ENCODE results near the gene SNTG2.
A peak's percentile ranks its signal among the peaks of the same experiment; 100 is the strongest.
"Not testable (repeated sequence)": the region's sequence is repeated elsewhere in the genome, so short reads cannot be mapped to it uniquely, and the experiment has no call there.

SNTG2 gene

DNA sequence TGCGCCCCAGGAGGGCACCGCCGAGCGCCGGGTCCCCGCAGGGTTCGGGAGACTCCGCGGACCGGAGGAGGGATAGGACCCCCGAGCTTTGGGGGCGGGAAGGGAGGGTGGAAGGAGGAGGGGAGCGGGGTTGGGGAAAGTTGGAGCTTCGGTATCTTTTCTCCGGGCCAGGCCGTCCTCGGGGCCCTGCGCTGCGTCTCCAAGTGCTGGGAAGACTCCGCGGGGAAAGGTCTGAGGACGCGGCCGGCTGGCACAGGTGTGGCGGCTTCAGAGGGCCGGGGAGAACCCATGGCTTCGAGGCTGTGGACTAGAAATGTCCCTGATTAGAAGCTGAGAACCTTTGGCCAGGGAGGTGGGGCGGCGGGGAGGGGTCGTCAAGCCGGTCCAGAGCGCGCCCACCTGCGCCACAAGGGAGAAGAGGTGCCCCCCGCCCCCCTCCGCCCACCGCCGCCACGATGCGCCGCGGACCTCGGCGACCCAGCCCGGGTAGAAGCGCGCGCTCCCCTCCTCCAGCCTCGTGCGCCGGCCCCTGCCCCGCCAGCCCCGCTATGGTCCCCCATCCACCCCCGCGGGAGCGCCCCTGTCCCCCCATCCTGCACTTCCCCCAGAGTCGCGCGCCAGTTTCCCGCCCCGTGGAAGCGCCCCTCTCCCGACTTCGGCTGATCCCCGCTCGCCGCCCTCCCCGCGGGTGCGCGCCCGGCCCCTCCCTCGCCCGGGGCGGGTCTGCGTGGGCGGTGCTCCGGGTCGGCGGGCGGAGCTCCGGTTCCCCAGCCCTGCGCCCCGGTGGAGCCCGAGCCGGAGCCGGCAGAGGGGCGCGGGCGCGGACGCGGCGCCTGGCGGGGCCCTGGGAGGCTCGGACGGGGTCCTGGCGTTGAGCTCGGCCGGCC lies at the start of gene SNTG2:
Gene SNTG2 (plus strand): TSS at position 770 of the 887 bp plus-strand sequence. CDS start 148 bp downstream, outside the sequence.
- DNase-seq (ENCODE audit: low read depth in 2 of 3, low spot score in 1 of 3), result peak in 2 of 3 donors; percentile 5 to 49

GRCh38 chr2:902584-902983 lies 48.1 kb upstream of the SNTG2 start:
- no peak for DNase-seq (ENCODE audit: low read depth in 2 of 3, low spot score in 1 of 3)

DNA sequence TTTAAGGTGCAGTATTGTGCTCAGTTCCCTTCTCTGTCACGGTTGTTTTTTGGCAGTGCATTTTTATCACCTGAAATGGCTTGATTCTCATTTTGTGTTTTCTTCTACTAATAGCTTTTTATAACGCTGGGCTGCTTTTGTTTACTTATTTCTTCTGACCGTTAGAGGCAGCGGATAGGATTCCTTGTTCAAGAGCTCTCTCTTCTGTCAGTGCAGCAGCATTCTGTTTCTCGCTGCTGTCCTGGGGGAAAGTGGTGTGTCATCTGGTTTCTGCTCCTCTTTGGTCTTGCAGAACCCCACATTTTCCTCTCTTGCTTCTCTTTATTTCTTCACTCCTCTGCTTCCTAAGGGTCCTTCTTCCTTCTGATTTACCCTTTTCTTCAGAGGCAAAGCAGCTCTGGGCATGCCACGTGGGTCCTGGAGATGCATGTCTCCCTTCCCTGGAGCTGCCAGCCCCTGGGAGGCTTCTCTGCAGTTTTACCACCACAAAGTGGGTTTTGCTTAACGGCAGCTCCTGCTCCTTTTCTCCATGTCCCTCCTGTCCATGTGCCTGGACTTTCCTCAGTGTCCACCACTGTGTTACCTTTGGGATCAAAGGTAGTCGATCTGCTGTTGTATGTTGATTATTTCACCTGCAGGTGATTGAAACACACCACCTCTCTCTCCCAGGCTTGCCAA lies 47.3 kb upstream of the SNTG2 start:
- no peak for DNase-seq (ENCODE audit: low read depth in 2 of 3, low spot score in 1 of 3)

- DNase-seq (ENCODE audit: low read depth in 2 of 3, low spot score in 1 of 3), result no peak
These were observed 46.2 kb upstream of the SNTG2 start for GRCh38 chr2:904246-905024.

GRCh38 chr2:905091-905832 lies 45.4 kb upstream of the SNTG2 start:
- DNase-seq (ENCODE audit: low read depth in 2 of 3, low spot score in 1 of 3), result no peak

DNA sequence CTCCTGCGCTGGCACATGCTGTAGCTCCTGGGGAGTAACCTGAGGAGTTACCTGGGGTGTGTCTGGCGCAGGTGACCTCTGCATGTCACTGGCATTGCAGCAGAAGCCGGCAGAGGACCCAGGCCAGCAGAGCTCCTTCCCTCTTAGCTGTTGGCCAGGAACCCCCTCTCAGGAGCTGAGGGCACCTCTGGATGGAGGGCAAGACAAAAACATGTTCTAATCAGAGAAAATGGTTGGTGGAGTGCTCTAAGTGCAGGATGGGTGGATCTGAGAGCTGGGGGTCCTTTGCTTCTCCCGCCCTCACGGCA lies 44.9 kb upstream of the SNTG2 start:
- no peak for DNase-seq (ENCODE audit: low read depth in 2 of 3, low spot score in 1 of 3)

- no peak for DNase-seq (ENCODE audit: low read depth in 2 of 3, low spot score in 1 of 3)
These were observed 42.9 kb upstream of the SNTG2 start for GRCh38 chr2:907706-908105.

DNA sequence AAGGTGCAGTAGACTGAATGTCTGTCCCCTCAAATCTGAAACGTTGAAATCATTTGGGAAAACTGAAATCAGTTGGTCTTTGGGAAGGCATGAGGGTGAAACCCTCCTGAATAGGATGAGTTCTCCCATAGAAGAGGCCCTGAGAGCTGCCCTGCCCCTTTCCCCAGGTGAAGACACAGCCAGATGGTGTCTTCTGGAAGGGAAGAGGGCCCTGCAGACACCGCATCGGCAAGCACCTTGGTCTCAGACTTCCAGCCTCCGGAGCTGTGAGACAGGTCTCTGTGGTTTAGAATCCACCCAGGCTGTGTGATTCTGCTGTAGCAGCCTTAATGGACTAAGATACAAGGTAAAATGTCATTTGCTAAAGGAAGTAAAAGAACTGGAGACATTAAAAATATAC lies 42.1 kb upstream of the SNTG2 start:
- DNase-seq (ENCODE audit: low read depth in 2 of 3, low spot score in 1 of 3), result no peak

- not testable (repeated sequence) for DNase-seq (ENCODE audit: low read depth in 2 of 3, low spot score in 1 of 3)
These were observed 40.8 kb upstream of the SNTG2 start for GRCh38 chr2:909764-910379.

GRCh38 chr2:910698-911097 lies 40.0 kb upstream of the SNTG2 start:
- DNase-seq (ENCODE audit: low read depth in 2 of 3, low spot score in 1 of 3), result no peak

DNA sequence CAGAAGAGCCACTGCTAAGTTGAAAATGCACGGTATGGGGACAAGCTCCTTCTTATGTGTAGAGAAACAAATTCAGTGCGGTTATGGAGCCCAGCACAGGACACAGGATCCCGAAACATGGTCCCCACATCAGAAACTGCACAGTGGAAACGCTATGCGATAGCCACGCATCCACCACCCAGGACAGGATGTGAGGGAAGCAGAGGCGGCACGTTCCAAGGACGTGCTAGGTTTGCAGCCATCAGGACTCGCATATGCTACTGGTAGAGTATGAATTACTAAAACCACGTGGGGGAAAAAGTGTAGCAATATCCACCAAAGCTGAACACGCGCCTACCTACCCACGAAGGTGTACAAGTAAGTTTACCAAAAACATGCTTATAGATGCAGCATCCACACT lies 34.7 kb upstream of the SNTG2 start:
- DNase-seq (ENCODE audit: low read depth in 2 of 3, low spot score in 1 of 3), result no peak

GRCh38 chr2:916935-917334 lies 33.7 kb upstream of the SNTG2 start:
- DNase-seq (ENCODE audit: low read depth in 2 of 3, low spot score in 1 of 3), result no peak

DNA sequence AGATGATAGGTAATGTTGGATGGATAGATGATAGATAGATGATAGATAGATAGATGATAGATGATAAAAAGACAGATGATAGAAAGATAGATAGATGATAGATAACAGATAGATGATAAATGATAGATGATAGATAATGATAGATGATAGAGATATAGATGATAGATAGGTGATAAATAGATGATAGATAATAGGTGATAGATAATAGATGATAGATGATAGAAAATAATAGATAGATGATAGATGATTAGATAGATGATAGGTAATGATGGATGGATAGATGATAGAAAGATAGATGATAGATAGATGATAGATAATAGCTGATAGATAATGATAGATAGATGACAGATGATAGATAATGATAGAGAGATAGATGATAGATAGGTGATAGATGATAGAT lies 31.0 kb upstream of the SNTG2 start:
- no peak for DNase-seq (ENCODE audit: low read depth in 2 of 3, low spot score in 1 of 3)

DNA sequence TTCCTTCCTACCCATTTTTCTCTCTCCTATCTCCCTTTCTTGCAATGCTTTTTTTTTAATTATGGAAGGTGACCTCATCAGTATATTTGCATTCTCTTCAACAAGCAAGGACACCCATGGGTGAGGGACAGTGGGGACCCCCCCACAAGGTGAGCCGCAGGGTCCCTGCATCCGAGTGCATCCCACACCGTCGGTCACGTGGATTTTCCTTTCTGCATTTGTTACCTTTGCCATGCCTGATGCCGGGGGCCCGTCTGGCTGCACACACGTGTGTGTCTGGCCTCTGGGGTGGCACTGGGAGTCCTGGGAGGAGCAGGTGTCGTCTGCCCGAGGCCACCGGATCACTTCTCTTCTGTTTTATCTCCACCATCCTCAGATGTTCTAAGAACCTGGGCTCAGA lies 30.1 kb upstream of the SNTG2 start:
- DNase-seq (ENCODE audit: low read depth in 2 of 3, low spot score in 1 of 3), result no peak

DNA sequence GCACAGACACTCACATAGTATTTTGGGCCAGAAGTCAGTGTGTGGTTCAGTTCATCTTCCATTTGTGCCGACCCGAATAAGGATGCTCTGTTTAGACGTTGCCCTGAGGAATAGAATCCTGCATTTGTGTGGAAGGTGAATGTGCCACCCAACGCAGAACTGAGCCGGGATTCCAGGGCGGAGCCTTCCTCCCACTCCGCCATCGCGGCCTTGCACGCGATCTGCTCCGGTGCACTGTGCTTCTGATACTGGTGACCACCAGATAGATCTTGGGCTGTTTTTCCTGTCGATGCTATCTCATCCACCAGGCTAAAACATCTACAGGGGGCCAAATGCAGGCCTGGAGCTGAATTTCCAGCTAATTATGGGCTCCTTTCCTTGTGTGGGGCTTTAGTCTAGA lies 29.6 kb upstream of the SNTG2 start:
- no peak for DNase-seq (ENCODE audit: low read depth in 2 of 3, low spot score in 1 of 3)

- no peak for DNase-seq (ENCODE audit: low read depth in 2 of 3, low spot score in 1 of 3)
These were observed 28.5 kb upstream of the SNTG2 start for GRCh38 chr2:922185-922584.

DNA sequence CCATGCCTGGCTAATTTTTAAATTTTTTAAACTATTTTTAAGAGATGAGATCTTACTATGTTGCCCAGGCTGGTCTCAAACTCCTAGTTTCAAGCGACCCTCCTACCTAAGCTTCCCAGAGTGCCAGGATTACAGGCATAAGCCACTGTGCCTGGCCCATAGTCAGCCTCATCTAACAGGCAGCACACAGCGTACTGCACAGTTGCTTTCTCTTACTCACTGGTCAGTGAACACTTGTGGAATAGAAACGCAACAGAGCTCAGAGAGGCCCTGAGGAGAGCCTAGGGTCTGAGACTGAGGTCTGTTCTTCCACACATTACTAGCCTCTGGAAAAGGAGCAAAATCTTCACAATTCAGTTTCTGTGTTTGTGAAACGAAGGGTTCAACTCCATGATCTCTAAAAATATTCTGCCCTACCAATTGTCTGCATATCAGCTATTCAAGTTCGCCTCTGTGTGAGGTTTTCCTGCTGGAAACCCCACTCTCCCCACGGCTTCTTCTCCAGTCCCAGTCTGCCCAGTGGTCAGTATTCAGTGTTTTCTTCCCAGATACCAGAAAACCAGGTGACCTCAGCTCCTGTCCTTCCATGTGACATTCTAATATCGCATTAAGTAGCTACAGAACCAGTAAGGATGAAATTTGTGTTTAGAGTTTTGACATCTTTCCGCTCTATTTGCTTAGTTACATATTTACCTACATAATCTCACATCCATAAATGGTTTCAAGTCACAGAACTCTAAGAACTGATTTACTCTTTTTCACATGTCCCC lies 26.6 kb upstream of the SNTG2 start:
- no peak for DNase-seq (ENCODE audit: low read depth in 2 of 3, low spot score in 1 of 3)

- no peak for DNase-seq (ENCODE audit: low read depth in 2 of 3, low spot score in 1 of 3)
These were observed 25.9 kb upstream of the SNTG2 start for GRCh38 chr2:924701-925100.

DNA sequence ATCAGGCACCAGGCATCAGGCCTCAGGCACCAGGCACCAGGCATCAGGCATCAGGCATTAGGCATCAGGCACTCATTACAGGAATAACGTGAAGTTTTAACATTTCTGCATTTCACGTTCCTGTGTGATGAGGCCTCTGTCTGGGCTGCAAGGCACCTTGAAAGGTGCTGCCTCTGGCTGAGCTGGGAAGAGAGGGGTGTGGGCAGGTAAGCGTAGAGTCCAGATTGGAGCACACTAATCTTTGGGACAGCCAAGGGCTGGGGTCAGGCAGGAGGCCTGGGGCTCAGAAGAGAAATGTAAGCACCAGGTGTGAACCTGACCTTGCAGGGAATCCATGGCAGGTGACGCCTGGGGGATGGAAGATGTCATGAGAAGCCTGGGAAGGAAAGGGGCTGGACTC lies 25.3 kb upstream of the SNTG2 start:
- DNase-seq (ENCODE audit: low read depth in 2 of 3, low spot score in 1 of 3), result no peak

GRCh38 chr2:925711-926110 lies 24.9 kb upstream of the SNTG2 start:
- no peak for DNase-seq (ENCODE audit: low read depth in 2 of 3, low spot score in 1 of 3)

Measured in stimulated activated CD4-positive, alpha-beta T cell treated with anti-CD3 and anti-CD28 coated beads, Interleukin-12 subunit alpha, Interleukin-12 subunit beta, amount 100 ng/mL, for 48 hours (primary cell).